Stomach (tissue), 4 donors: ENCODE measurements around the gene SPANXN2.

Source experiments
- EP300 ChIP-seq: sonication (generic); formaldehyde crosslinking; IDR thresholded peaks from one replicate; pipeline ENCODE4 v1.6.1; 2017; ENCODE audit warnings: antibody characterized with exemption
- POLR2A ChIP-seq, 4 donors: fragments of 450-650 bp; IDR thresholded peaks; one replicate each; pipeline ENCODE4 v1.6.1; 2016; ENCODE audit warnings: antibody characterized with exemption in 4 of 4, control low read depth in 2 of 4, mild to moderate bottlenecking in 1 of 4, moderate library complexity in 1 of 4
- POLR2AphosphoS5 ChIP-seq, 3 donors: sonication (generic); formaldehyde crosslinking; IDR thresholded peaks; one replicate each; pipeline ENCODE4 v1.6.1; 2016; ENCODE audit warnings: antibody characterized with exemption in 3 of 3
- TF ChIP-seq, protein P1 (sequence below), 7 experiments: fragments of 450-650 bp in 4 of 7; fragments of 200-600 bp in 3 of 7; sonication (generic) in 3 of 7; IDR thresholded peaks; one replicate each; pipeline ENCODE4 v1.5.1; 2016 to 2019; ENCODE audit warnings: antibody characterized with exemption in 7 of 7, control low read depth in 2 of 7, mild to moderate bottlenecking in 1 of 7

DNA sequence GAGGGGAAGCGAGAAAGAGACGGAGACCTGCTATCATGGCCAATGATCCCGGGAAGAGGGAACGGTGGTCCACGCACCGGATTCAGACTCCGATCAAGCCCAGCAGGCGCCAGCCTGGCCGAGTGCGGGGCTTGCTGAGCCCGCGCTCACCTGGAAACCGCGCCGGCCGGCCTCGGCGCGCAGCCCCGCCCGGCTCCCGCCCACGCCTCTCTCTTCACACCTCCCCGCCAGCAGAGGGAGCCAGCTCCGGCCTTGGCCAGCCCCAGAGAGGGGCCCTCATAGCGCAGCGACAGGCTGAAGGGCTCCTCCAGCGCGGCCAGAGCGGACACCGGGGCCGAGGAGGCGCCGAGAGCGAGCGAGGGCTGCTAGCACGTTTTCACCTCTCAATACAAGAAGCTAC, 36.8 kb upstream of the SPANXN2 start:
- TF ChIP-seq, protein P1, sequence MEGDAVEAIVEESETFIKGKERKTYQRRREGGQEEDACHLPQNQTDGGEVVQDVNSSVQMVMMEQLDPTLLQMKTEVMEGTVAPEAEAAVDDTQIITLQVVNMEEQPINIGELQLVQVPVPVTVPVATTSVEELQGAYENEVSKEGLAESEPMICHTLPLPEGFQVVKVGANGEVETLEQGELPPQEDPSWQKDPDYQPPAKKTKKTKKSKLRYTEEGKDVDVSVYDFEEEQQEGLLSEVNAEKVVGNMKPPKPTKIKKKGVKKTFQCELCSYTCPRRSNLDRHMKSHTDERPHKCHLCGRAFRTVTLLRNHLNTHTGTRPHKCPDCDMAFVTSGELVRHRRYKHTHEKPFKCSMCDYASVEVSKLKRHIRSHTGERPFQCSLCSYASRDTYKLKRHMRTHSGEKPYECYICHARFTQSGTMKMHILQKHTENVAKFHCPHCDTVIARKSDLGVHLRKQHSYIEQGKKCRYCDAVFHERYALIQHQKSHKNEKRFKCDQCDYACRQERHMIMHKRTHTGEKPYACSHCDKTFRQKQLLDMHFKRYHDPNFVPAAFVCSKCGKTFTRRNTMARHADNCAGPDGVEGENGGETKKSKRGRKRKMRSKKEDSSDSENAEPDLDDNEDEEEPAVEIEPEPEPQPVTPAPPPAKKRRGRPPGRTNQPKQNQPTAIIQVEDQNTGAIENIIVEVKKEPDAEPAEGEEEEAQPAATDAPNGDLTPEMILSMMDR (IDR thresholded peaks at IDR 0.05) = no peak
- TF ChIP-seq EP300 (no peak), POLR2A (IDR thresholded peaks at IDR 0.05) (no peak), POLR2AphosphoS5 (IDR thresholded peaks at IDR 0.05) (no peak)
